ENCODE results near the gene DGCR2. TPM values are rescaled to one million over a fixed set of nuclear protein-coding genes. Genes with fewer than 3 reads are reported as not detected.

The DGCR2 gene
- total RNA-seq, 2 experiments from 2014 or later: 30.5 to 34.2 TPM

GRCh38 chr22:19103880-19104821, 18.1 kb downstream of the DGCR2 start:
- Mint-ChIP-seq H3K9me3 (ENCODE audit: insufficient read depth) (no peaks in the 10 kb centered on the region), H3K27me3 (ENCODE audit: low read depth) (no peaks in the 10 kb centered on the region), H3K4me3 (no peak overlapping the region), H3K27ac (no peak overlapping the region), H3K36me3 (ENCODE audit: low read depth) (peaks cover 15% of the 10 kb centered on the region), H3K4me1 (ENCODE audit: low read depth) (peaks cover 33% of the 10 kb centered on the region)
- ChIA-PET POLR2A (interaction anchor here (1.0 kb wide), 1 partner anchor 18 kb away, joined by 3 read pairs; the partner anchor contains the start of gene DGCR2), CTCF (no interaction called here)
- no peak for DNase-seq
- no peak for ATAC-seq

GRCh38 chr22:19098157-19098556, 24.1 kb downstream of the DGCR2 start:
- no peak overlapping the region for H3K27ac Mint-ChIP-seq
- no peaks in the 10 kb centered on the region for H3K9me3 Mint-ChIP-seq (ENCODE audit: insufficient read depth)
- CTCF ChIA-PET: no interaction called here
- DNase-seq: no peak
- ATAC-seq: no peak
- H3K27me3 Mint-ChIP-seq (ENCODE audit: low read depth): no peaks in the 10 kb centered on the region
- peaks cover 15% of the 10 kb centered on the region for H3K36me3 Mint-ChIP-seq (ENCODE audit: low read depth)
- POLR2A ChIA-PET: no interaction called here
- H3K4me3 Mint-ChIP-seq: no peak overlapping the region
- no peaks in the 10 kb centered on the region for H3K4me1 Mint-ChIP-seq (ENCODE audit: low read depth)

GRCh38 chr22:19097518-19097917, 24.7 kb downstream of the DGCR2 start:
- DNase-seq (no peak), ATAC-seq (no peak)
- Mint-ChIP-seq H3K27ac (no peak overlapping the region), H3K9me3 (ENCODE audit: insufficient read depth) (no peaks in the 10 kb centered on the region), H3K27me3 (ENCODE audit: low read depth) (no peaks in the 10 kb centered on the region), H3K36me3 (ENCODE audit: low read depth) (peaks cover 17% of the 10 kb centered on the region), H3K4me3 (no peak overlapping the region), H3K4me1 (ENCODE audit: low read depth) (peaks cover 2% of the 10 kb centered on the region)
- CTCF ChIA-PET: no interaction called here
- POLR2A ChIA-PET: no interaction called here

- H3K36me3 Mint-ChIP-seq (ENCODE audit: low read depth): peaks cover 13% of the 10 kb centered on the region
- ChIA-PET POLR2A (no interaction called here), CTCF (interaction anchor here (0.6 kb wide), 1 partner anchor 15 kb away, joined by 3 read pairs; no protein-coding TSS in a partner anchor)
These were observed 25.7 kb downstream of the DGCR2 start for GRCh38 chr22:19096555-19096954.

GRCh38 chr22:19094393-19094997, 27.7 kb downstream of the DGCR2 start:
- DNase-seq: no peak
- Mint-ChIP-seq H3K27ac (no peak overlapping the region), H3K9me3 (ENCODE audit: insufficient read depth) (no peaks in the 10 kb centered on the region), H3K4me1 (ENCODE audit: low read depth) (peaks cover 2% of the 10 kb centered on the region), H3K4me3 (no peak overlapping the region), H3K27me3 (ENCODE audit: low read depth) (no peaks in the 10 kb centered on the region), H3K36me3 (ENCODE audit: low read depth) (peaks cover 12% of the 10 kb centered on the region)
- ChIA-PET CTCF (interaction anchor here (1.1 kb wide), 1 partner anchor 9 kb away, joined by 4 read pairs; no protein-coding TSS in a partner anchor), POLR2A (no interaction called here)
- no peak for ATAC-seq

More at GRCh38 chr22:19096555-19096954, 25.7 kb downstream of the DGCR2 start:
- DNase-seq: no peak
- ATAC-seq: no peak
- Mint-ChIP-seq H3K27me3 (ENCODE audit: low read depth) (no peaks in the 10 kb centered on the region), H3K9me3 (ENCODE audit: insufficient read depth) (no peaks in the 10 kb centered on the region), H3K4me3 (no peak overlapping the region), H3K4me1 (ENCODE audit: low read depth) (peaks cover 2% of the 10 kb centered on the region), H3K27ac (no peak overlapping the region)

GRCh38 chr22:19092725-19093124, 29.5 kb downstream of the DGCR2 start:
- H3K4me1 Mint-ChIP-seq (ENCODE audit: low read depth): peaks cover 2% of the 10 kb centered on the region
- CTCF ChIA-PET: no interaction called here
- peaks cover 18% of the 10 kb centered on the region for H3K36me3 Mint-ChIP-seq (ENCODE audit: low read depth)
- POLR2A ChIA-PET: no interaction called here
- ATAC-seq: no peak
- H3K27ac Mint-ChIP-seq: no peak overlapping the region
- H3K9me3 Mint-ChIP-seq (ENCODE audit: insufficient read depth): no peaks in the 10 kb centered on the region
- H3K4me3 Mint-ChIP-seq: no peak overlapping the region
- no peaks in the 10 kb centered on the region for H3K27me3 Mint-ChIP-seq (ENCODE audit: low read depth)
- no peak for DNase-seq

- Mint-ChIP-seq H3K9me3 (ENCODE audit: insufficient read depth) (no peaks in the 10 kb centered on the region), H3K36me3 (ENCODE audit: low read depth) (peaks cover 19% of the 10 kb centered on the region), H3K4me1 (ENCODE audit: low read depth) (peaks cover 8% of the 10 kb centered on the region), H3K27me3 (ENCODE audit: low read depth) (no peaks in the 10 kb centered on the region), H3K4me3 (no peak overlapping the region), H3K27ac (no peak overlapping the region)
- ATAC-seq: no peak
- ChIA-PET POLR2A (no interaction called here), CTCF (interaction anchor here (0.6 to 1.1 kb wide), 2 partner anchors 12 to 539 kb away, joined by 3 read pairs; no protein-coding TSS in a partner anchor)
- DNase-seq: no peak
These were observed 31.6 kb downstream of the DGCR2 start for GRCh38 chr22:19090586-19091127.

GRCh38 chr22:19090183-19090582, 32.0 kb downstream of the DGCR2 start:
- DNase-seq (no peak), ATAC-seq (no peak)
- H3K4me1 Mint-ChIP-seq (ENCODE audit: low read depth): peaks cover 13% of the 10 kb centered on the region
- POLR2A ChIA-PET: no interaction called here
- CTCF ChIA-PET: interaction anchor here (1.1 kb wide), 1 partner anchor 539 kb away, joined by 3 read pairs; no protein-coding TSS in a partner anchor
- no peaks in the 10 kb centered on the region for H3K27me3 Mint-ChIP-seq (ENCODE audit: low read depth)
- no peak overlapping the region for H3K4me3 Mint-ChIP-seq
- H3K36me3 Mint-ChIP-seq (ENCODE audit: low read depth): peaks cover 23% of the 10 kb centered on the region
- no peak overlapping the region for H3K27ac Mint-ChIP-seq
- H3K9me3 Mint-ChIP-seq (ENCODE audit: insufficient read depth): no peaks in the 10 kb centered on the region

- DNase-seq (no peak), ATAC-seq (no peak)
- Mint-ChIP-seq H3K36me3 (ENCODE audit: low read depth) (peaks cover 24% of the 10 kb centered on the region), H3K27me3 (ENCODE audit: low read depth) (no peaks in the 10 kb centered on the region), H3K9me3 (ENCODE audit: insufficient read depth) (no peaks in the 10 kb centered on the region), H3K27ac (no peak overlapping the region), H3K4me3 (no peak overlapping the region), H3K4me1 (ENCODE audit: low read depth) (peaks cover 19% of the 10 kb centered on the region)
- ChIA-PET CTCF (no interaction called here), POLR2A (no interaction called here)
These were observed 33.2 kb downstream of the DGCR2 start for GRCh38 chr22:19088866-19089595.

GRCh38 chr22:19086896-19087295, 35.3 kb downstream of the DGCR2 start:
- Mint-ChIP-seq H3K36me3 (ENCODE audit: low read depth) (peaks cover 23% of the 10 kb centered on the region), H3K27ac (peak overlapping the region; percentile 71), H3K27me3 (ENCODE audit: low read depth) (no peaks in the 10 kb centered on the region), H3K4me1 (ENCODE audit: low read depth) (peaks cover 17% of the 10 kb centered on the region), H3K9me3 (ENCODE audit: insufficient read depth) (no peaks in the 10 kb centered on the region), H3K4me3 (no peak overlapping the region)
- ATAC-seq (no peak), DNase-seq (no peak)
- ChIA-PET POLR2A (no interaction called here), CTCF (no interaction called here)

- Mint-ChIP-seq H3K4me1 (ENCODE audit: low read depth) (peaks cover 17% of the 10 kb centered on the region), H3K36me3 (ENCODE audit: low read depth) (peaks cover 23% of the 10 kb centered on the region), H3K9me3 (ENCODE audit: insufficient read depth) (no peaks in the 10 kb centered on the region), H3K27me3 (ENCODE audit: low read depth) (no peaks in the 10 kb centered on the region), H3K4me3 (no peak overlapping the region), H3K27ac (peak overlapping the region; percentile 71)
- no peak for DNase-seq
- CTCF ChIA-PET: interaction anchor here (1.4 to 1.6 kb wide), 2 partner anchors 8 to 10 kb away, joined by 4 read pairs; no protein-coding TSS in a partner anchor
- no peak for ATAC-seq
- POLR2A ChIA-PET: no interaction called here
These were observed 35.8 kb downstream of the DGCR2 start for GRCh38 chr22:19086417-19086816.

Data from activated CD8-positive, alpha-beta T cell treated with anti-CD3 and anti-CD28 coated beads, Interleukin-2, amount 10 ng/mL, durations not matched to agents 7 days and 5 days (primary cell).